HCT116 (cell line): Measurements from ENCODE around the gene CCDC181. TPM values are rescaled to one million over a fixed set of nuclear protein-coding genes. Genes with fewer than 3 reads are reported as not detected.

Experiments used
- ATAC-seq: fragments of 200-7000 bp; cut with Tn5 transposase; 2 replicates; pipeline ENCODE4 v1.9.1; 2020; ENCODE audit warnings: mild to moderate bottlenecking, moderate library complexity
- BruUV-seq: library from RNA; stranded (reverse); fragments of 400-500 nt; replicated peaks from 2 replicates; lab custom pipeline; 2021; lab: Mats Ljungman, UMichigan
- CTCF ChIA-PET: fragments of 300-600 bp; sonication (Branson Sonifier 250); formaldehyde crosslinking; loops from one replicate; lab custom pipeline; 2021; ENCODE audit warnings: antibody characterized with exemption; lab: Charles Lee
- POLR2A ChIA-PET: fragments of 300-600, 350-600 bp; sonication (Branson Sonifier 250); formaldehyde crosslinking; loops from one replicate; lab custom pipeline; 2021; ENCODE audit warnings: antibody characterized with exemption; lab: Charles Lee
- RAD21 ChIA-PET, 2 experiments: fragments of 300-600 bp; sonication (Branson Sonifier 250); formaldehyde crosslinking; loops; one replicate each; lab custom pipeline; 2023; ENCODE audit warnings: low total read pairs in 2 of 2; ENCODE audit not compliant: uncharacterized antibody in 2 of 2, unreplicated experiment in 2 of 2, low non-redundant PET in 1 of 2; lab: Charles Lee
- DNase-seq: peaks from one replicate; pipeline ENCODE4 v3.0.0-alpha.2; 2010; ENCODE audit warnings: low read depth, low spot score
- H2AFZ ChIP-seq: fragments of 200-600 bp; shearing (Covaris generic), sonication (generic); 2 replicates; pipeline ENCODE4 v1.6.1; 2017; ENCODE audit warnings: low read depth, mixed run types, mixed read lengths, antibody characterized with exemption, low read length; ENCODE audit not compliant: poor library complexity, severe bottlenecking
- H3K27ac ChIP-seq: 2 replicates; pipeline ENCODE4 v1.5.1; 2012; ENCODE audit warnings: low read depth, low read length
- H3K27me3 ChIP-seq: fragments of 200-600 bp; sonication (generic); 2 replicates; pipeline ENCODE4 v1.6.1; 2016; ENCODE audit warnings: mixed run types, low read length, mixed read lengths; ENCODE audit not compliant: insufficient read depth
- H3K36me3 ChIP-seq, 2 experiments: fragments of 200-500 bp in 1 of 2; fragments of 200-600 bp in 1 of 2; sonication (Bioruptor generic) in 1 of 2; sonication (generic) in 1 of 2; 2 replicates each; pipeline versions ENCODE4 v1.5.1 to v1.6.1; 2014 to 2016; ENCODE audit warnings: low read length in 2 of 2, inconsistent platforms in 1 of 2, mixed read lengths in 1 of 2, mixed run types in 1 of 2; ENCODE audit not compliant: insufficient read depth in 2 of 2, control insufficient read depth in 1 of 2
- H3K4me1 ChIP-seq, 2 experiments: fragments of 200-600 bp in 1 of 2; sonication (generic) in 1 of 2; 2 replicates each; pipeline versions ENCODE4 v1.5.1 to v1.6.1; 2012 to 2017; ENCODE audit warnings: low read length in 2 of 2, inconsistent platforms in 1 of 2, mild to moderate bottlenecking in 1 of 2, mixed read lengths in 1 of 2, mixed run types in 1 of 2, moderate library complexity in 1 of 2; ENCODE audit not compliant: insufficient read depth in 2 of 2, control insufficient read depth in 1 of 2
- H3K4me2 ChIP-seq: fragments of 200-600 bp; sonication (generic); 2 replicates; pipeline ENCODE4 v1.6.1; 2017; ENCODE audit warnings: mixed run types, low read length, mixed read lengths
- H3K4me3 ChIP-seq, 2 experiments: fragments of 200-600 bp in 1 of 2; sonication (generic) in 1 of 2; replicated peaks in 1 of 2; 2 replicates each; pipeline ENCODE4 v1.5.1; 2011 to 2016; ENCODE audit warnings: low read length in 2 of 2, control low read depth in 1 of 2, low read depth in 1 of 2, mild to moderate bottlenecking in 1 of 2, mixed read lengths in 1 of 2, mixed run types in 1 of 2
- H3K79me2 ChIP-seq: fragments of 200-600 bp; sonication (generic); 2 replicates; pipeline ENCODE4 v1.6.1; 2017; ENCODE audit warnings: mild to moderate bottlenecking, mixed run types, low read length, moderate library complexity, mixed read lengths; ENCODE audit not compliant: insufficient read depth
- H3K9ac ChIP-seq: fragments of 200-600 bp; sonication (generic); 2 replicates; pipeline ENCODE4 v1.6.1; 2016; ENCODE audit warnings: low read length, mixed read lengths
- H3K9me2 ChIP-seq: fragments of 200-600 bp; sonication (generic), shearing (Covaris generic); 2 replicates; pipeline ENCODE4 v1.6.1; 2017; ENCODE audit warnings: mixed run types, mild to moderate bottlenecking, moderate library complexity; ENCODE audit not compliant: insufficient read depth
- H3K9me3 ChIP-seq, 2 experiments: fragments of 200-500 bp in 1 of 2; fragments of 200-600 bp in 1 of 2; sonication (Bioruptor generic) in 1 of 2; sonication (generic) in 1 of 2; 2 replicates each; pipeline ENCODE4 v1.6.1; 2014 to 2017; ENCODE audit warnings: low read length in 2 of 2, mixed read lengths in 2 of 2, inconsistent platforms in 1 of 2, low read depth in 1 of 2, mild to moderate bottlenecking in 1 of 2, mixed run types in 1 of 2, moderate library complexity in 1 of 2; ENCODE audit not compliant: control insufficient read depth in 1 of 2, insufficient read depth in 1 of 2
- H4K20me1 ChIP-seq: fragments of 200-600 bp; sonication (generic), shearing (Covaris generic); 2 replicates; pipeline ENCODE4 v1.6.1; 2017; ENCODE audit warnings: mixed run types, mild to moderate bottlenecking, moderate library complexity; ENCODE audit not compliant: insufficient read depth
- CEBPB ChIP-seq: IDR thresholded peaks from 2 replicates; pipeline ENCODE4 v1.6.1; 2012; ENCODE audit warnings: low read depth
- EGR1 ChIP-seq: IDR thresholded peaks from 2 replicates; pipeline ENCODE4 v1.6.1; 2012; ENCODE audit warnings: low read depth
- ELF1 ChIP-seq: IDR thresholded peaks from 2 replicates; pipeline ENCODE4 v1.6.1; 2012; ENCODE audit warnings: low read depth, borderline replicate concordance
- EZH2phosphoT487 ChIP-seq: fragments of 200-600 bp; IDR thresholded peaks from 2 replicates; pipeline ENCODE4 v1.6.1; 2018; ENCODE audit warnings: antibody characterized with exemption, borderline replicate concordance
- FOSL1 ChIP-seq: IDR thresholded peaks from 2 replicates; pipeline ENCODE4 v1.6.1; 2012; ENCODE audit warnings: low read depth
- MAX ChIP-seq: IDR thresholded peaks from 2 replicates; pipeline ENCODE4 v1.6.1; 2012
- RAD21 ChIP-seq: IDR thresholded peaks from 2 replicates; pipeline ENCODE4 v1.6.1; 2012; ENCODE audit warnings: low read depth, mild to moderate bottlenecking
- REST ChIP-seq: IDR thresholded peaks from 2 replicates; pipeline ENCODE4 v1.6.1; 2012; ENCODE audit warnings: low read depth
- SIN3A ChIP-seq: IDR thresholded peaks from 2 replicates; pipeline ENCODE4 v1.6.1; 2012; ENCODE audit warnings: low read depth
- SRF ChIP-seq: IDR thresholded peaks from 2 replicates; pipeline ENCODE4 v1.6.1; 2012; ENCODE audit warnings: low read depth
- TCF7L2 ChIP-seq: IDR thresholded peaks from 2 replicates; pipeline ENCODE4 v1.7.0; 2011; ENCODE audit warnings: borderline replicate concordance, inconsistent platforms; ENCODE audit not compliant: insufficient read depth, insufficient read length; ENCODE audit errors: extremely low read depth
- YY1 ChIP-seq: IDR thresholded peaks from 2 replicates; pipeline ENCODE4 v1.6.1; 2011; ENCODE audit warnings: low read length, low read depth, moderate library complexity, mild to moderate bottlenecking; ENCODE audit not compliant: insufficient replicate concordance; ENCODE audit errors: extremely low read depth
- ZFX ChIP-seq: fragments of 450-650 bp; IDR thresholded peaks from 2 replicates; pipeline ENCODE4 v1.6.1; 2017
- ZNF274 ChIP-seq: fragments of 200-500 bp; sonication (Bioruptor generic); IDR thresholded peaks from 2 replicates; pipeline ENCODE4 v1.6.1; 2014; ENCODE audit warnings: mild to moderate bottlenecking, low read depth, low read length, inconsistent platforms
- intact Hi-C: fragments of 100-400 bp; cut with micrococcal nuclease; formaldehyde crosslinking; loops from 2 replicates; pipeline ENCODE4 v1.10.0; 2022
- total RNA-seq: library from RNA; stranded (reverse); gene quantifications from one replicate; pipeline ENCODE4 v1.2.1, GENCODE V29; 2021; ENCODE audit not compliant: unreplicated experiment

CCDC181 gene
- total RNA-seq, 1 experiment from 2014 or later, result not detected

GRCh38 chr1:169347688-169348382 lies 79.4 kb downstream of the CCDC181 start:
- ChIA-PET RAD21 (interaction anchor here (0.8 to 2.8 kb wide), 7 partner anchors 213 to 1005 kb away, joined by 3 to 24 read pairs (median 7); no protein-coding TSS in a partner anchor), CTCF (interaction anchor here (0.7 to 6.5 kb wide), 35 partner anchors 9 to 1113 kb away, joined by 3 to 105 read pairs (median 5); partner anchors contain the start of genes ATP1B1, BLZF1 and NME7), POLR2A (interaction anchor here (0.8 to 1.7 kb wide), 2 partner anchors 711 to 744 kb away, joined by 3 to 4 read pairs; no protein-coding TSS in a partner anchor)
- TF ChIP-seq EZH2phosphoT487 (no peak), CEBPB (no peak), RAD21 (no peak)
- no peaks in the 10 kb centered on the region for H3K4me1 ChIP-seq
- H3K27ac ChIP-seq, result no peak overlapping the region
- H2AFZ ChIP-seq, result no peak overlapping the region
- no peak overlapping the region for H3K4me3 ChIP-seq
- H3K4me2 ChIP-seq, result no peak overlapping the region
- DNase-seq, result no peak
- no peaks in the 10 kb centered on the region for H3K27me3 ChIP-seq
- no peaks in the 10 kb centered on the region for H3K9me2 ChIP-seq
- H3K9me3 ChIP-seq, result no peaks in the 10 kb centered on the region
- no peak overlapping the region for H3K9ac ChIP-seq
- intact Hi-C loops, result loop anchor here (1.0 to 5.0 kb wide), 5 partner anchors 216 to 1006 kb away; no protein-coding TSS in a partner anchor
- BruUV-seq, result no TSS peak
- H4K20me1 ChIP-seq, result no peaks in the 10 kb centered on the region
- ATAC-seq, result no peak
- no peaks in the 10 kb centered on the region for H3K36me3 ChIP-seq
- H3K79me2 ChIP-seq, result no peaks in the 10 kb centered on the region; the same call in 1 of the 2 replicates

GRCh38 chr1:169346036-169346589 lies 81.2 kb downstream of the CCDC181 start:
- BruUV-seq, result no TSS peak
- no peaks in the 10 kb centered on the region for H3K36me3 ChIP-seq
- H3K9me2 ChIP-seq, result no peaks in the 10 kb centered on the region
- no peak for DNase-seq
- no peak overlapping the region for H3K4me3 ChIP-seq
- ChIA-PET POLR2A (interaction anchor here (0.5 kb wide), 1 partner anchor 900 kb away, joined by 5 read pairs; no protein-coding TSS in a partner anchor), CTCF (interaction anchor here (2.5 kb wide), 1 partner anchor 234 kb away, joined by 15 read pairs; no protein-coding TSS in a partner anchor), RAD21 (no interaction called here)
- no peak for ATAC-seq
- H3K79me2 ChIP-seq, result no peaks in the 10 kb centered on the region
- no peaks in the 10 kb centered on the region for H4K20me1 ChIP-seq
- no peaks in the 10 kb centered on the region for H3K9me3 ChIP-seq
- no peaks in the 10 kb centered on the region for H3K4me1 ChIP-seq
- no peak overlapping the region for H2AFZ ChIP-seq
- no peak overlapping the region for H3K4me2 ChIP-seq
- no peak overlapping the region for H3K9ac ChIP-seq
- no peaks in the 10 kb centered on the region for H3K27me3 ChIP-seq
- TF ChIP-seq CEBPB (no peak), SIN3A (no peak), TCF7L2 (no peak), ELF1 (no peak), EGR1 (no peak), ZFX (no peak), YY1 (no peak), FOSL1 (no peak), REST (no peak), MAX (no peak), SRF (no peak), ZNF274 (no peak)
- H3K27ac ChIP-seq, result no peak overlapping the region
- intact Hi-C loops, result loop anchor here (5.0 kb wide), 2 partner anchors 214 to 234 kb away; no protein-coding TSS in a partner anchor
